Thymus (tissue), 11 donors: Measurements from ENCODE around the gene ZNF439. TPM values are rescaled to one million over a fixed set of nuclear protein-coding genes. Genes with fewer than 3 reads are reported as not detected.
"Not testable (repeated sequence)": the region's sequence is repeated elsewhere in the genome, so short reads cannot be mapped to it uniquely, and the experiment has no call there.

Experiments used
- DNase-seq, 9 donors: peaks; one replicate each; pipeline ENCODE4 v3.0.0-alpha.2; 2013; ENCODE audit warnings: low spot score in 9 of 9, low read depth in 6 of 9, missing footprints in 1 of 9
- H3K27ac ChIP-seq, 2 donors: one replicate each; pipeline ENCODE4 v1.5.1; 2013; ENCODE audit warnings: control low read depth in 1 of 2, low read depth in 1 of 2, low read length in 1 of 2, mild to moderate bottlenecking in 1 of 2, moderate library complexity in 1 of 2
- H3K27me3 ChIP-seq, 2 donors: one replicate each; pipeline ENCODE4 v1.5.1; 2013; ENCODE audit warnings: low read length in 1 of 2; ENCODE audit not compliant: control insufficient read depth in 2 of 2, insufficient read depth in 1 of 2
- H3K36me3 ChIP-seq, 2 donors: one replicate each; pipeline ENCODE4 v1.5.1; 2013; ENCODE audit warnings: low read length in 1 of 2, mild to moderate bottlenecking in 1 of 2, moderate library complexity in 1 of 2; ENCODE audit not compliant: control insufficient read depth in 2 of 2, insufficient read depth in 2 of 2
- H3K4me1 ChIP-seq, 2 donors: one replicate each; pipeline ENCODE4 v1.5.1; 2013; ENCODE audit warnings: low read length in 2 of 2; ENCODE audit not compliant: control insufficient read depth in 2 of 2, insufficient read depth in 2 of 2
- H3K4me3 ChIP-seq, 2 donors: one replicate each; pipeline ENCODE4 v1.5.1; 2013; ENCODE audit warnings: low read length in 2 of 2, control low read depth in 1 of 2, mild to moderate bottlenecking in 1 of 2
- H3K9me3 ChIP-seq, 2 donors: one replicate each; pipeline ENCODE4 v1.5.1; 2013; ENCODE audit warnings: low read length in 1 of 2, mild to moderate bottlenecking in 1 of 2; ENCODE audit not compliant: control insufficient read depth in 2 of 2, insufficient read depth in 1 of 2
- WGBS: extraction: QIAGEN DNeasy Blood & Tissue Kit; methylation state at CpG from one replicate; pipeline ENCODE4 v1.1.7; 2013; 5-methylcytosine and 5-hydroxymethylcytosine counted together
- polyA plus RNA-seq: library from polyadenylated mRNA; stranded (reverse); fragments of 200-250 nt; gene quantifications from one replicate; pipeline ENCODE4 v1.2.3, GENCODE V29; 2013
- total RNA-seq: library from RNA; stranded (reverse); fragments of 120-200 nt; gene quantifications from one replicate; pipeline ENCODE4 v1.2.4, GENCODE V29; 2013
- donor health status: healthy.

Gene ZNF439
- total and polyA plus RNA-seq, 2 donors, result 15.2 to 28.7 TPM

DNA sequence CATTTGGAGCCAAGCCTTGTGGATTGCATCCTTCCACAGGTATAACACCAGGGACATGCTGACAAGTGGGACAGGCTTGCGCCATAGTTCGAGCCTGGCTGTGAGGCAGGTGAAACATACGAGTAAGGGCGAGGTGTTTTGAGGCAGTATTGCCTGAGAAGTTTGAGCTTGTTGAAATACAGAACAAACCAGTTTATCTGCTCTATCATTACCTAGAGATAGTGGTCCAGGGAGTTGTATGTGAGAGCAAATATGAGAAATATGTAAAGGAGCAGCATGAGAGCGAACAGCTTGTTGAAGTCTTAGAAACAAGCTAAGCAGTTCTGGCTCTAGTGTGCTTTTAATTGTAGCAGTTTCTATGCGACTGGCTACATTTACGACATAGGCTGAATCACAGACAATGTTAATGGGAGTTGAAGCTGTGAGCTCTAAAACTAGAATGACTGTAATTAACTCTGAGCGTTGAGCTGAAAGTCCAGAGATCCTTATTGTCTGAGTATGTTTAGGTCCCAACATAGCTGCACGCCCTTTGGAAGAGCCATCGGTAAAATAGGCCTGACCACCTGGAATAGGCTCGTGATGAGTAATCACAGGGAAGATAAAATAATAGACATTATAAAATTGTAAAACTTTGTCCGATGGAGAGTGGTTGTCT is 8.2 kb downstream of the ZNF439 start:
- Histone ChIP-seq H3K36me3 (peaks cover 20 to 53% of the 10 kb centered on the region in 2 donors), H3K27me3 (no peaks in the 10 kb centered on the region), H3K4me3 (no peak overlapping the region), H3K27ac (no peak overlapping the region), H3K9me3 (peaks cover 16 to 39% of the 10 kb centered on the region in 2 donors), H3K4me1 (no peaks in the 10 kb centered on the region)
- WGBS, result 97% methylated on average over 12 of the region's 12 CpGs
- DNase-seq, result no peak

DNA sequence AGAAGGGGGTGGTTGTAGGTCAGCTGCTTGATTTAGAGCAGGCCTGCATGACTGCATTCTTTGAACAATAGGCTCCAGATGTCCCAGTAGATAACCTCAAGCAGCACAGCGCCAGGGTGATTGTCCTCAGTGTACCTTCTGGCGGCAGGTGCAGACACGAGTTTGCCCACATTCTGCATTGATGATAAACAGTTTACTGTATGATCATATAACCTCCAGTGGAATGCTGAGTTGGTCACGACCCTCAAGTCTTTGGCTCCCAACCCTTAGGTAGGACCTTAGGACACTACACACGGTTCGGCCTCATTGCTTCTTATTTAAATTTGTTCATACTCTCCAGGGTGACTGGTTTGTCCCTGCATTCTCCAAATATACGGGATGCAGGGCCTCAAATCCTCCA is 12.2 kb downstream of the ZNF439 start:
- Histone ChIP-seq H3K27ac (no peak overlapping the region), H3K27me3 (no peaks in the 10 kb centered on the region), H3K4me3 (no peak overlapping the region), H3K36me3 (peaks cover 4 to 39% of the 10 kb centered on the region in 2 donors), H3K4me1 (no peaks in the 10 kb centered on the region), H3K9me3 (peaks cover 18 to 48% of the 10 kb centered on the region in 2 donors)
- DNase-seq, result no peak
- 97% methylated on average over 7 of the region's 7 CpGs for WGBS

DNA sequence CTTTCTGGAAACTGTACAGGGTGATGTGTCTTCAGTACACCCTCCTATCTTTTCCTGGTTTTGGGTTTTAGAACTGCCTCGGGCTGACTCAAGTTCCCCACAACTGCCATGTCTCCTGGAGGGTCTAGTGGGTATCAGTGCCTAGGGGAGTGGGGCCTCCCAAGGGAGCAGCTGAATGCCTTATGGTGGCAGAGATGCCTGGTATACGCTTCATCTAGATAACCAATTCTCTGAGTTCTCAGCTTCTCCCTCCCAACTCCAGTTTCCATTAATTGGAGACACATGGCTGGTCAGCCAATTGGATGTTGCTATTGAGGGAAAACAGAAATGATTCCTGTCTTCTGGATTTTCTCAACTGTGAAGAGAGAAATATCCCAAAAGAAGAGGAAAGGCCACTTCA is 12.8 kb downstream of the ZNF439 start:
- no peaks in the 10 kb centered on the region for H3K27me3 ChIP-seq
- H3K9me3 ChIP-seq, result peaks cover 24 to 51% of the 10 kb centered on the region in 2 donors
- WGBS, result 99% methylated on average over 2 of the region's 2 CpGs
- H3K27ac ChIP-seq, result no peak overlapping the region
- H3K4me3 ChIP-seq, result no peak overlapping the region
- H3K4me1 ChIP-seq, result no peaks in the 10 kb centered on the region
- DNase-seq, result no peak
- H3K36me3 ChIP-seq, result peaks cover 7 to 42% of the 10 kb centered on the region in 2 donors

DNA sequence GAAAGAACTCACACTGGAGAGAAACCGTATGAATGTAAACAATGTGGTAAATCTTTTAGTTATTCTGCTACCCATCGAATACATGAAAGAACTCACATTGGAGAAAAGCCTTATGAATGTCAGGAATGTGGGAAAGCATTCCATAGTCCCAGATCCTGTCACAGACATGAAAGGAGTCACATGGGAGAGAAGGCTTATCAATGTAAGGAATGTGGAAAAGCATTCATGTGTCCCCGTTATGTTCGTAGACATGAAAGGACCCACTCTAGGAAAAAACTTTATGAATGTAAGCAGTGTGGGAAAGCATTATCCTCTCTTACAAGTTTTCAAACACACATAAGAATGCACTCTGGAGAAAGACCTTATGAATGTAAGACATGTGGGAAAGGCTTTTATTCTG is 19.2 kb downstream of the ZNF439 start:
- not testable (repeated sequence) for H3K4me3 ChIP-seq, H3K27ac ChIP-seq, H3K27me3 ChIP-seq, H3K4me1 ChIP-seq, DNase-seq
- Histone ChIP-seq H3K9me3 (peaks cover 23 to 41% of the 10 kb centered on the region in 2 donors), H3K36me3 (peaks cover 32 to 36% of the 10 kb centered on the region in 2 donors)
- 98% methylated on average over 4 of the region's 4 CpGs for WGBS

DNA sequence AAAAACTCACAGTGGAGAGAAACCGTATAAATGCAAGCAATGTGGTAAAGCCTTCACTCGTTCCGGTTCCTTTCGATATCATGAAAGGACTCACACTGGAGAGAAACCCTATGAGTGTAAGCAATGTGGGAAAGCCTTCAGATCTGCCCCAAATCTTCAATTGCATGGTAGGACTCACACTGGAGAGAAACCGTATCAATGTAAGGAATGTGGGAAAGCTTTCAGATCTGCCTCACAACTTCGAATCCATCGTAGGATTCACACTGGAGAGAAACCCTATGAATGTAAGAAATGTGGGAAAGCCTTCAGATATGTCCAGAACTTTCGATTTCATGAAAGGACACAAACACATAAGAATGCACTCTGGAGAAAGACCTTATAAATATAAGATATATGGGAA is 19.7 kb downstream of the ZNF439 start:
- Histone ChIP-seq H3K9me3 (peaks cover 22 to 40% of the 10 kb centered on the region in 2 donors), H3K27me3 (no peaks in the 10 kb centered on the region), H3K4me1 (no peaks in the 10 kb centered on the region), H3K36me3 (peaks cover 31 to 36% of the 10 kb centered on the region in 2 donors), H3K4me3 (no peak overlapping the region), H3K27ac (no peak overlapping the region)
- 98% methylated on average over 8 of the region's 8 CpGs for WGBS
- DNase-seq, result no peak

DNA sequence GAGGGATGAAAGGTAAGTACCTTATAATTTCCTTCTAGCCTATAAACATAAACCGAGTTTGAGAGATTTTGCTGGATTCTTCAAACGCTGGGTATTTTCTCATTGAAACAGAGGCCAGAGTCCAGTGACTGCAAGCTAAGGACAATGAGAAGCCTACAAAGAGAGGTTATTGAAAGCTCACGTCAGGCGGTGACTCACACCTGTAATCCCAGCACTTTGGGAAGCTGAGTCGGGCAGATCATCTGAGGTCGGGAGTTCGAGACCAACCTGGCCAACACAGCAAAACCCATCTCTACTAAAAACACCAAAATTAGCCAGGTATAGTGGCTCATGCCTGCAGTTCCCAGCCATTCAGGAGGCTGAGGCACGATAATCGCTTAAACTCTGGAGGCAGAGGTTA is 24.1 kb downstream of the ZNF439 start:
- Histone ChIP-seq H3K9me3 (peaks cover 7 to 22% of the 10 kb centered on the region in 2 donors), H3K4me1 (no peaks in the 10 kb centered on the region), H3K36me3 (peaks cover 10 to 15% of the 10 kb centered on the region in 2 donors), H3K27ac (no peak overlapping the region), H3K4me3 (no peak overlapping the region), H3K27me3 (no peaks in the 10 kb centered on the region)
- WGBS, result 97% methylated on average over 9 of the region's 9 CpGs
- no peak for DNase-seq

DNA sequence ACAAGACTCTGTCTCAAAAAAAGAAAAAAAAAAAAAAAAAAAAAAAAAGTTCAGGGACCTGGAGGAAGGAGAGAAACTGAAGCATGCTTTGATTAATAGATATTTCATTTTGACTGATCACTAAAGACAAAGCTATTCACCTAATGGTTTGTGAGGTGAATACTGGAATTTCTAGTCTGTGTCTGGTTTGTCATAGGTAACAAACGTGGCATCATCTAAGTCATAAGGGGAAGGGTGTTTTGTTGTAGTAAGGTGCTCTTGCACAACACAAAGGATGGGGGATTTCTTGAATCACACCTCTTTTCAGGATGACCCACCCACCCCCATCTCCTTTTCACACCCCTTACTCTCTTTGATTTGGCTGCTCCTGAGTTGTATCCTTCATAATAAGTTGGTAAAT is 25.2 kb downstream of the ZNF439 start:
- Histone ChIP-seq H3K9me3 (peaks cover 3 to 22% of the 10 kb centered on the region in 2 donors), H3K36me3 (peaks cover 2 to 4% of the 10 kb centered on the region in 2 donors), H3K4me3 (no peak overlapping the region), H3K27ac (no peak overlapping the region), H3K27me3 (no peaks in the 10 kb centered on the region), H3K4me1 (no peaks in the 10 kb centered on the region)
- DNase-seq, result no peak
- WGBS, result 96% methylated on average over 1 of the region's 1 CpG

DNA sequence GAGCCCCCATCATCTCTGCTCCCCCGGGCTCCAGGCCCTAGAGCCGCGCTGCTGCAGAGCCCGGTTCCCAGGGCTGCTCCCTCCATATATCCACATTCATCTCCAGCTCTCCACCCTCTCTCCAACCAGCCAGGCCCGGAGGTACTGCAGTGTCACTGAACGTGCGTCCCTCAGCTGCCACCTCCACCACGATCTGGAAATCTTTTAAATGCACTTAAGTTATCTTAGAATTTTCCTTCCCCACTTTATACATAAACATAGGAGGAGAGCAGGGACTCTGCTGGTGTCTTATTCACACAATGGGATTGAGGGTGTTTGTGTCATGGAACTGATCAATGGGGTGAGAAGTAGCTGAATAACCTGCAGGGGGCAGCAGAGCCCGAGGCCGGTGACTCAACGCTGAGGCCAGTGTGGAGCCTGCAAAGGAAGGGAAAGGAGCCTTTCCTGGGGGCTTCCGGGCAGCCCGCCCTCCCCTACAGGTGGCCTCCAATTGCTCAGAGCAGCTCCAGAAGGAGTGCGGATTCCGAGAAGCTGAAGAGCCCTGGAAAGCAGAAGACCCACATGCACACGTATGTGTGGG is 31.3 kb downstream of the ZNF439 start:
- 90% methylated on average over 16 of the region's 16 CpGs for WGBS
- H3K4me3 ChIP-seq, result not testable (repeated sequence)
- peak in 1 of 9 donors; percentile 8 for DNase-seq

DNA sequence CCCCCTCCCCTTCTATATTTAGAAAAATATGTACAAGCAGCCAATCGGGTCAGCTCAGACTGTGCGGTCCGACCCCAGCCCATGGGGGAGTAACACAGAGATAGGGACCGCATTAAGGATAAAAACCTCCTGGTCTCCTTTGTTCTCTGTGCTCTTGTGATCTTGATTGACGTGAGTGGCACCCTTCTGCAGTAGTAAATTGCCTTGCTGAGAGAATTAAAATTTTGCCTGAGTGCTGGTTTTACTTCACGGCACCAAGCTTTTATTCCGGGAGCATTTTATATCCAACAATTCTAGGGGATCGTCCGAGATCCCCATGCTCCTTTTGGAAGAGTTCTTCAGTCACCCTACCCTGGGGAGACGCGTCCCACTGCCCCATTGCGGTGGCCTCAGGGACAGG is 32.1 kb downstream of the ZNF439 start:
- no peaks in the 10 kb centered on the region for H3K4me1 ChIP-seq
- DNase-seq, result no peak
- whole genome bisulfite sequencing, result 97% methylated on average over 12 of the region's 12 CpGs

More for the DNA sequence above, 31.3 kb downstream of the ZNF439 start:
- H3K36me3 ChIP-seq, H3K27me3 ChIP-seq, H3K27ac ChIP-seq, H3K4me1 ChIP-seq: not testable (repeated sequence)
- peaks cover 0 to 17% of the 10 kb centered on the region in 2 donors for H3K9me3 ChIP-seq

More for the DNA sequence above, 32.1 kb downstream of the ZNF439 start:
- Histone ChIP-seq H3K4me3 (no peak overlapping the region), H3K27ac (no peak overlapping the region), H3K9me3 (peaks cover 0 to 17% of the 10 kb centered on the region in 2 donors), H3K36me3 (no peaks in the 10 kb centered on the region), H3K27me3 (no peaks in the 10 kb centered on the region)
